NCI-H2081 (cell line): ENCODE data around the gene CD248.
"Not testable (repeated sequence)": the region's sequence is repeated elsewhere in the genome, so short reads cannot be mapped to it uniquely, and the experiment has no call there.

ENCODE experiments used
- DNase-seq, 2 experiments: peaks; one replicate each; lab custom pipeline; 2025; lab: John Stamatoyannopoulos, UW

Gene CD248, protein sequence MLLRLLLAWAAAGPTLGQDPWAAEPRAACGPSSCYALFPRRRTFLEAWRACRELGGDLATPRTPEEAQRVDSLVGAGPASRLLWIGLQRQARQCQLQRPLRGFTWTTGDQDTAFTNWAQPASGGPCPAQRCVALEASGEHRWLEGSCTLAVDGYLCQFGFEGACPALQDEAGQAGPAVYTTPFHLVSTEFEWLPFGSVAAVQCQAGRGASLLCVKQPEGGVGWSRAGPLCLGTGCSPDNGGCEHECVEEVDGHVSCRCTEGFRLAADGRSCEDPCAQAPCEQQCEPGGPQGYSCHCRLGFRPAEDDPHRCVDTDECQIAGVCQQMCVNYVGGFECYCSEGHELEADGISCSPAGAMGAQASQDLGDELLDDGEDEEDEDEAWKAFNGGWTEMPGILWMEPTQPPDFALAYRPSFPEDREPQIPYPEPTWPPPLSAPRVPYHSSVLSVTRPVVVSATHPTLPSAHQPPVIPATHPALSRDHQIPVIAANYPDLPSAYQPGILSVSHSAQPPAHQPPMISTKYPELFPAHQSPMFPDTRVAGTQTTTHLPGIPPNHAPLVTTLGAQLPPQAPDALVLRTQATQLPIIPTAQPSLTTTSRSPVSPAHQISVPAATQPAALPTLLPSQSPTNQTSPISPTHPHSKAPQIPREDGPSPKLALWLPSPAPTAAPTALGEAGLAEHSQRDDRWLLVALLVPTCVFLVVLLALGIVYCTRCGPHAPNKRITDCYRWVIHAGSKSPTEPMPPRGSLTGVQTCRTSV

DNA sequence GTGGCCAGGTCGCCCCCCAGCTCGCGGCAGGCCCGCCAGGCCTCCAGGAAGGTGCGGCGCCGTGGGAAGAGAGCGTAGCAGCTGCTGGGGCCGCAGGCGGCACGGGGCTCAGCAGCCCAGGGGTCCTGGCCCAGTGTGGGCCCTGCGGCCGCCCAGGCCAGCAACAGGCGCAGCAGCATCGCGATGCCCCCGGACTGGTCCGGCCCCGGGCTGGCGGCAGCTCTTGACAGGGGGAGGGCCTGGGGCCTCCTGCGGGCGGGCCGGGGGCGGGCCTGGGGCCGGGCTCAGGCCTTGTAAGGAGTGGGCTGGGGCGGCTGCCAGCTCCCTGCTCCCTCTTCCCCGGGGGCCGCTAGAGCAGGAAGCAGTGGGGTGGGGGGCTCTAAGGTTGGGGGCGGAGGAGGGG is at the start of gene CD248:
TSS of gene CD248 (minus strand) at position 196 of the 403 bp plus-strand sequence. CDS start at position 179, 17 bp downstream.
- DNase-seq, result no peak

DNA sequence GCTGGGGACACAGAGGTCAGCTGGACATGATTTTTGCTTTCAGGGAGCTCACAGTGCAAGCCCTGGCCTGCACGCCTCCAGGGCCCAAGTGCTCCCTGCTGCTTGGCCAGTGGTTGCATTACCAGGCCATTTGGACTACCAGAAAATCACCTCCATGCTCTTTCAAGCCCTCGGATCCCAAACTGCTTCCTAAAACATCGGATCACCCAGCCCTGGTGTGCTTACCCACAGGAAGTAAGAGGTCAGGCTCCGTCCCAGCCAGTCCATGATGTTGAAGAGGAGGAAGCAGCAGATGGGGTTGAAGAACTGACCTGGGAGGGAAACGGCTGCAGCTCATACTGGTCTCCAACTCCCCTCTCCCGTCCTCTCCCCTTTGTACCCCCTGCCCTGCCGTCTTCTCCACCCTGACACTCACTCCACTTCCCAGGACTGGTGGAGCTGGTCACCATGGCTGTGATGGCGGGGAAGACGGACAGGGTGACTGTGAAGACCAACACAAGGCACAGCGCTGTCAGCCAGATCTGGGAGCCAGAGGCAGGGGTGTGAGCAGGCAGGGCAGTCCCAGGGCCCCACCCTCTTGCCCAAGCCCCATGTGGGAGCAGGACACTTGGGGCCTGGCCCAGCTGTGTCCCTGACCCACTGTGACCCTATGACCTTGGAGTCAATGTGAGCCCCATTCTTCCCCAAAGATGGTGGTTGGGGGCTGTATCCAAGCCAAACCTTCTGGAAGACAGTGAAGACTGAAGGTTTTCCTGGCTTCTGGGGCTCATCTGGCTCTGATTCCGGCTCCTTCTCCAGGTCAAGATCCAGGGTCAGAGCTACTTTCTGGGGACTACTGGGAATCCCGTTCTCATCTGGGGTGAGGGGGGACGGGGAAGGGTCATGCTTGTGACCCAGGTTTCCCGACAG is 49.1 kb upstream of the CD248 start:
- DNase-seq, result no peak

DNA sequence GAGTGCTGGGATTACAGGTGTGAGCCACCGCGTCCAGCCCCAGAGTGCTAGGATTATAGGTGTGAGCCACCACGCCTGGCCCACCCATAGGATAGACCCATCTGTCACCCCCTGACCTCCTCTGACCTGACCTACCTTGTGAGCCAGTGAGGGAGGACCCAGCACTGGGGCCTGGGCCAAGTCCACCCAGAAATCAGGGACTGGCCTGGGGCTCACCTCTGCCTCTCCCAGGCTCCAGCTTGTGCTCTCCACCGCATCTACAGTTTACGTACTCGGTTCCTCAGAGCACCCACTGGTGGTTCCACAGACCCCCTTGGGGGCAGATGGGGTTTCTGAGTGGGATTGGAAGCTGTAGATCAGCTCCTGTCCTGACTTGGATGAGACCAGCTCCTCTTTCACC is 48.3 kb upstream of the CD248 start:
- DNase-seq, result no peak

DNA sequence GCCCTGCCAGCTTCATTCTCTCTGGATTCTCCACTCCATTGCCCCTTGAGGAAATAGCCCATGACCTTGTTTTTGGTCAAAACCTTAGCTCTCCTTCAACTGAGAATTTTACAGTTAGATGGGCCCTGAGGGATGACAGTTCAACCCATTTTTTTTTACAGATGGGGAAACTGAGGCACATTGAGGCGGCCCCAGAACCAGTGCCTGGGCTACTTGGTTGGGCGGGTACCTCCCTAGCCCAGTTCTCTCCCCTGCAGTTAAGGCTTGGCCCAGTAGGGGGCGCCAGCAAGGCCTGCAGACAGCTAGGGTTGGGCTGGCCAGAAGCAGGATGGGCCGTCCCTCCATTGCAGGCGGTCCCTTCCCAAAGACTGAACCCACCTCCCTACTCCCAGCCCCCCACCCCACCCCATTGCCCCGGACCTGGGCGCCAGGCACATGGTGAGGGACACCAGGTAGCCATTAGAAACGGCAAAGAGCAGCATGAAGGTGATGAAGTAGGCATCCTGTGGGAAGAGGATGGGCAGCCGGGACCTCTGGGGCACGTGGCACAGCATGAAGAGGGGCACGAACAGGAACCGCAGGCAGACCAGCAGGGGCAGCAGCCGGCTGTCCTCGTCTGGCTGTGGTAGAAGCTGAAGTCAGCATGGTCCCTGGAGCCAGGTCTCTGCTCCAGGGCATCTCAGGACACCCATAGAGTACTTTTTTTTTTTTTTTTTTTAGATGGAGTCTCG is 47.1 kb upstream of the CD248 start:
- peak; percentile 13 to 26 for DNase-seq

DNA sequence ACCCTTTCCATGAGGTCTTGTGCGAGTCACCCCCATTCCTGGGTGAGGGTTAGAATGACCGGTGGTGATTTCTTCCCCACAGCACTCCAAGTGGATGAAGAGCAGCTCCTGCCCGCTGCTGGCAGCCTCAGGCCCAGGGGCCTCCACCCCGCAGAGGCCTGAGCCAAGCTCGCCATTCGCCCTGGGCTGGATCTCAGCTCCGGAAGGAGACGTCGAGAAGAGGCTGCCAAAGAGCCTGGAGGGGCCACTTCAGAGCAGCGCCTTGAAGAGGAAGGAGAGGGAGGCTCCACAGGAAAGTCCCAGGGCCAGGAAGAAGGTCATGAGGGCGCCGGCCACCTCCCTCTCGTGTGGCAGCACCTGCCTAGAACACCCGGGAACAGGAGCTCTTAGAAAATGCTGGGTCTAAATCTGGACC is 46.4 kb upstream of the CD248 start:
- DNase-seq, result no peak

DNA sequence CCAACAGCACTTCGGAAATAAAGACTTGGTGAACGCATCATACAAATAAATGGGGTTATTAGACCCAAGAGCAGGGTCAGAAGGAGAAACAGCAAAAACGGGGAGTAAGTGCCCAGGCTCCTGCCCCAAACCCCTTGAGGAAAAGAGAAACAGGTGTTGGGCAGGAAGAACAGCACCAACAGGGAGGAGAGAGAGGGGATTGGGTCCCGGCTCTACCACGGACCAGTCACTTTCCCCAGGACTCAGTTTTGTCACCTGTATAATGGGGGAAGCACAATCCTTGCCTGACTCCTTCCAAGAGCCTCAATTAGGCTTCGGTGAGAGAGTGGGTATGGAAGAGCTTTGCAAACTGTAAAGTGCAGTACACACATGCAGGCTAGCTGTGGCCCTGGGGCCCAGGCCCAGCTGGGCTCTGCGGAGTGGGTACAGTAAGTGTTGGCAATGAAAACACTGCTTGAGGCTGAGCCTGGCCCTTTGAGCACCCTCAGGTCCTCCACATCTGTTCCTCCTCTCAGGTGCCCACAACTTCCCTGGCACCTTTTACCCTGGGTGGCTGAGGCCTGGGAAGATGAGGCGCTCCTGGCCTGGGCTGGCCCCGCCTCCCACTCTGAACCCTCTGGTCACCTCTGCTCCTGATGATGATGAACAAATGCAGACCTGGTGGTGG is 45.8 kb upstream of the CD248 start:
- DNase-seq, result no peak

DNA sequence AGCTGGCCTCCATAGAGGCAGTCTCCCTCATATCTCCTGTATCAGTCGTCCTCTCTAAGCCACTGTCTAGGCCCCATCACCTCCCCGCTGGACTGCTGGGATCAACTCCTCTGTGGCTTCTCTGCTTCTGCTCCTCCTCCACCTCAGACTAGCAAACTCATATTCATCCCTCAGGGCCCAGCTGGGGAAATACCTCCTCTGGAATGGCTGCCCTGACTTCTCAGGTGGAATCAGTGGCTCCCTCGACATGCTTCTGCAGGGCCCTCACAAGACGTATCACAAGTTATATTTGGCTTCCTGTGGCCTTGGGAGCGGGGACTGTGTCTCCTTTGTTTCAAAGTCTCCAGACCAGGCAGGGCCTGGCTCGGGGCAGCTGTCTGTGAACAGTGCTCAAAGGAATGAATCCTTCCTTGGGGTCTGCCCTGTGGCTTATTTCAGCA is 44.7 kb upstream of the CD248 start:
- DNase-seq, result no peak

DNA sequence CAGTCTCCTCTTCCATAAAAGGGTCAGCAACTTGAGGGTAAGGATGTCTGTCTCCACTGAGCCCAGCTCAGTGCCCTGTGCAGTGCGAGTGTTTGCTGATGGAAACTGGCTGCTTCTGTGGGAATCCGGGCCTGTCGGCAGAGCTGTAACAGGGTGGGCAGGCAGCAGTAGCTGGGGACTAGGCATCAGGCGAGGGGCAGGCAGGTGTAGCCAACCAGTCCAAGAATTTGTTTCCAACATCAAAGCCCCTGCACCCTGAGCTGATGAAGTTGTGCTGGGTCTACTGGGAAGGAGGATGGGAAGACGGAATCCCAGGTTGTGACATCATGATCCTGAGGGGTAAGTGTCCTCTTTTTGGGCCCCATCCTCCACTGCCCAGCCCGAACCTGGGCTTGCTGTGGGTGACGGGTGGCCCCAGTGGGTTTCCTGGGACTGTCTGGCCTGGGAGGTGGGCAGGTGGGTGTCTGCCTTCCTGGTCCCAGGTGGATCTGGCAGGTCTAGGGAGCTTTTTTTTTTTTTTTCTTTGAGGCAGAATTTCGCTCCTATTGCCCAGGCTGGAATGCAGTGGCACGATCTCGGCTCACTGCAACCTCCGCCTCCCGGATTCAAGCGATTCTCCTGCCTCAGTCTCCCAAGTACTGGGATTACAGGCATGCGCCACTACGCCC is 43.7 kb upstream of the CD248 start:
- no peak for DNase-seq

DNA sequence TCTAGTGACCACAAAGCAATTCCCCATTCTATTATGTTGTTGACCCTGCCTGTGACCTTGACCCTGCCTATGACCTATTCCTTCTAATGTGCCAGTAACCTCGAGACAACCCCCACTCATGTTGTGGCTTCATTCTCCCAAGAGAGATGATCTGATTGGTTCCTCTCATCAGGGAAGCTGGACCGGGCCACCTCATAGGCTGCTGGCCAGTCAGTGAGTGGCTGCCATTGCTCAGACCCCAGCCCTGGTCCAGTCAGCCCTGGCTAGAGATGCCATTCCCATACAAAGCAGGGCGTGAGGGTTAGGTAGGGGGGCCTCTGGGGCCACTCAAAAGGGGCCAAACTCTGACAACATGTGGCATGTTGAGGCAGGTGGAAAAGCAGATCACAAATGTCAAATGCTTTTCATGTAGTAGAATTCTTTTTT is 42.8 kb upstream of the CD248 start:
- no peak for DNase-seq

DNA sequence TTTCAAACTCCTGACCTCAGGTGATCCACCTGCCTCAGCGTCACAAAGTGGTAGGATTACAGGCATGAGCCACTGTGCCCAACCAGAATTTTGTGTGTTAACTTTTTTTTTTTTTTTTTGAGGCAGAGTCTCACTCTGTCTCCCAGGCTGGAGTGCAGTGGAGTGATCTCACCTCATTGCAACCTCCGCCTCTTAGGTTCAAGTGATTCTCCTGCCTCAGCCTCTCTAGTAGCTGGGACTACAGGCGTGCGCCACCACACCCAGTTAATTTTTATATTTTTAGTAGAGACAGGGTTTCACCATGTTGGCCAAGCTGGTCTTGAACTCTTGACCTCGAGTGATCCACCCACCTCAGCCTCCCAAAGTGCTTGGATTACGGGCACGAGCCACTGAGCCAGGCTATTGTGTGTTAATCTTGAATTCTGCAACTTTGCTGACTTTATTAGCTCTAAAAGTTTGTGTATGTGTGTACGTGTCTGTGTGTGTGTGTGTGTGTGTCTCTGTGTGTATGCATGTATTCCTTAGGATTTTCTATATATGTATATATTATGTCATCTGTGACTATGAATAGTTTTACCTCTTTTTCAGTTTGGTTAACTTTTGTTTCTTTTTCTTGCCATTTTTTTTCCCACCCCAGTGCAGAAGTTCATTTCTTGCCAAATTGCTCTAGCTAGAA is 33.9 kb upstream of the CD248 start:
- DNase-seq, result not testable (repeated sequence)

DNA sequence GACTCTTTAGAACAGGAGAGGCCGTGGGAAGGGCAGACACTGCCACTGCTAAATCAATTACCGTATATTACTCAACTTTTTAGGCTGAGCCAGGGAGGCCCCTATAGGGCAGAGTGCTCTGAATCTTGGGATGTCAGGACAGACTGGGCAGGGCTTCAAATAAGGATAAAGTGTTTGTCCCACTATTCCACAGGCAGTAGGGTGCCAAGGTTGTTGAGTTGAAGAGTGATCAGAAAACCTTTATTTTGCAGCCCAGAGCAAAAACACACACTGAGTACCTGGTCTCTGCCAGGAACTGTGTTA is 32.2 kb upstream of the CD248 start:
- DNase-seq, result no peak

DNA sequence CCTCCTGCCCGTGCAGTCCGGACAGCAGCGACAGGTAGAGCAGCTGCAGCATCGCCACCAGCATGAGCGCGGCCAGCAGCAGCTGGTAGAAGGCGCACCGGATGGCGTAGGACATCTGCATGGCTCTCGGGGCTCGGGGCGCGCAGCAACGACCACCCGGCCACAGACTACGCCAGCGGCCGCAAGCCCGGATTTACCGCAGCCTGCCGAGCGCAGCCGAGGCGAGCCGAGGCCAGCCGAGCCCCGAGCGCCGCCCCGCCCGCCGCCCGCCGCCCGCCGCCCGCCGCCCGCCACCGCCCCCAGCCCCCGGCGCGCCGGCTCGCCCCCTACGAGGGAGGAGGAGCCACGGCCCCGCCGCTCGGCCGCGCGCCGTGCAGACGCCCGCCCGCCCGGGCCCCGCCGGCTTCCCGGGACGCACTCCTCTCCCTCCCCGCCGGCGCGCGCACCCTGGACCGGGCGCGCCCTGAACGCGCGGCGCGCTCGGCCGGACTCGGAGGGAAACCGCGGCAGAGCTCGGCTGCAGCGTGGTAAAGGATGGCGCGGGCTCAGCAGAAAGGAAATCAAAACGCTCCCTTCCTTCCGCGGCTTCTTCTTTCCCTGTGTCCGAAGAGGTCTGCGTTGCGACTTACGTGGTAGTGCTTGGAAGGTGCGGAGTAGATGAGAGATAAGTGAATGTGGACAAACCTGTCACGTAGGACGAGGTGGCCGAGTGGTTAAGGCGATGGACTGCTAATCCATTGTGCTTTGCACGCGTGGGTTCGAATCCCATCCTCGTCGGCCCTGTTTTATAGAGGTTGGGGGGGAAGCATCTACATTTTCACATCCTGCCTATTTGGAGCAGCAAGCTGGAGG is 30.8 kb upstream of the CD248 start, which contains the start of gene B4GAT1:
TSS of gene B4GAT1 (minus strand) at position 205 of the 852 bp plus-strand sequence. CDS start at position 121, 84 bp downstream.
- DNase-seq, result peak; percentile 74 to 82

DNA sequence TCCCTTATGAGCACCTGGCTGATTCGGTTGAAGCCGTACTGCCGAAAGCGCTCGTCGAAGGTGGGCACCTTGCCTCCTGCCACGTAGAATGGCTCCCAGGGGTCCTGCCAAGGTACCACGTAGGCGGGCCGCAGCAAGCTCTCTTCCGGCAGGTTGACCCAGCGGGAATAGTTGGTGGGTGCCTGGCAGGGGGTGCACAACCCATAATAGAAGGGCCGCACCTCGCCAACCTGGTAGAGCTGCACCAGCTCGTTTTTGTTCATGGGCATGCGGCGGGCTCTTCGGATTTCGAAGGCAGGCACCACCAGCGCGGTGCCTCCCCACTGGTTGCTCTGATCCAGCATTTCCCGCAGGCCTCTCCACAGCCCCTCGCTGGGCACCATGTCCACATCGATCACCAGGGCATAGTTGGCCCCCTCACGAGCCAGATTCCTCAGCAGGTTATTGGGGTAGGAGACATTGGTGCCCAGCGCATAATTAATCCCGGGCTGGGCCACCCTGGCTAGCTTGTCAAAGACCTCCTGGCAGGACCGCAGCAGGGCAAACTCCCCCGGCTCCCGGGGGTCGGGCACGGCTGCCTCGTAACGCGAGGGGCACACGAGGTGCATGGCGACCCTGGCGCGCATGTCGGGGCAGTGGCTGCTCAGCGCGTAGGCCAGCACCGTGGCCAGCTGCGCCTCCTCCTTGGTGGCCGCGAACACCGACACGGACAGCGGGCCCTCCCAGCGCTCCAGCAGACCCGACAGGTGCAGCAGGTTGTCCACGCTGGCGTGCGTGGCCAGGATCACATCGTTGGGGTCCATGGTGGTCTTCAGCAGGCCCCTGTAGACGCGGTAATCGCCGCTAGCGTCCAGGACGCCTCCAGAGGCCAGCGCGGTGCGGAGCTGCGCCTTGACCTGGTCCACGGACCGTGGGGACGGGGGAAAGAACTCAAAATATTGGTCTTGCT is 29.9 kb upstream of the CD248 start:
- DNase-seq, result peak in 1 of 2 experiments; percentile 44

DNA sequence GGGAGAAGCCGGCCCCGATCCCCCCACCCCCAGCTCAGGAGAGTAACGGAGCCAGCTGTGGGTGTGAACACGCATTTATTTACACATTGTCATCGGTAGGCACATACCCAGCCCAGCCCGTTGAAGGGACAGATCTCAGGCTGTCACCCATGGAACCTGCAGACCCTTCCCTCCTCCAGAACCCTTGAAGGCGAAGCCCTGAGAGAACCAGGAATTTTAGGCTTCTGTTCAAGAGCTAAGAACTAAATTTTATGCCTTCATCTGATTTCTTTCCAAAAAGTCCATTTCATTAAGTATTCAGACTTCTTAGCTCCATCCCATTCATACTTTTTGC is 28.4 kb upstream of the CD248 start:
- DNase-seq, result no peak

DNA sequence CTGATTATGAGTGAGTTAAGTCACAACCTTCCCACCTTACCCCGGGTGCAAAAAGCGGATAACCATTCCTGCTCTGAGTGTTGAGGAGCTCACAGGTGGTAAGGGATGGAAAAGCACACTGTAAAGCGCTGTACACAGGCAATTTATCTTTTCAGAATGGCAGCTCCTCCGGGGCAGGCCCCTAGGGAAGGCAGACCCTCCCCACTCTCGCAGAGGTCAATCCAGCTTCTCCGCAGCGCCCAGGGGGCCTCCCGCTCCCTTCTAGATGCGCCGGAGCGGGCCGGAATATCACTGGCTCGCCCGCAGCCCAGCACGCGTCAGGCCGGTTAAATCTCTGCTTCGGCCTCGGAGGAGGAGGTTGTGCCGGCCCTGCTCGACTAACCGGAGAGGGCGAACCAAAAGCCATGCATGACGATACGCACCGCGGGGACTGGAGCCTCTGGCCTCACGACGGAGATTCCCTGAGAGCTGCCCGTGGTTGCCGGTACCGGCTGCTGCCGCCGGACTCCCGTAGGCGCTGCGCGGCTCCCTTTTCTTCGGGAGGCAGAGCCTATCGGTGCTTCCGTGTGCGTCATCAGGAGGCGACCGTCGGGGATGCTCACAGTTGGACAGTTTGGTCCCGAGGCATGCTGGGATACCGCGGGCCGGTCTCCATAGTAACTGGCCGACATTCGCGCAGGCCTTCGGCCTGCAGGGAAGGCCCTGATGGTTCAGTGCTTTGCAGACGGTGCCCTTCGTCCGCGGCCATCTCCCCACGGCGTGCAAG is 27.9 kb upstream of the CD248 start, which contains the start of gene BRMS1:
TSS of gene BRMS1 (minus strand) at position 555 of the 766 bp plus-strand sequence. CDS start 2,870 bp downstream, outside the sequence.
- DNase-seq, result peak; percentile 92 to 96

DNA sequence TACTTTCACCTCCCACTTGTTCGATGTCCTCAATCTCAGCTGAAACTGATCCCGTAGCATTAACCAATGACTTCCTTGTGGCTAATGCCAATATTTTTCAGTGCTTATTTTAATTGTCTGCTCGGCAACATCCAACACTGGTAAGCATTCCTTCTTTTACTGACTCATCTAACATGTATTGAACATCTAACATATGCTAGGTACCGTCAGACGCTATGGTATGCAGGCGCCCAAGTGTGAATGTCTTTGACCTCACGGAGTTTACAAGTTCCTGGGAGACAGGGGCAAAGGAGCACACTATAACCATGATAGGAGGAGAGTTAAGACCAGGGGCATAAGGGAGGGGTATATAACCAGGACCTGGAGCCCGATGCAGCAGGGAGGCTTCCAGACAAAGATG is 26.3 kb upstream of the CD248 start:
- DNase-seq, result no peak
